B cell (primary cell): Measurements from ENCODE around the gene ZBTB7A.

Experiments used
- CTCF ChIP-seq: fragments of 200-600 bp; IDR thresholded peaks from one replicate; pipeline ENCODE4 v1.8.0; 2022; ENCODE audit warnings: antibody characterized with exemption, mild to moderate bottlenecking
- EZH2 ChIP-seq: IDR thresholded peaks from 2 replicates; pipeline ENCODE4 v1.6.1; 2012; ENCODE audit warnings: borderline replicate concordance, low read depth, mild to moderate bottlenecking, moderate library complexity, low read length; ENCODE audit not compliant: insufficient read depth, poor library complexity, severe bottlenecking

GRCh38 chr19:4025317-4025716, 41.4 kb downstream of the ZBTB7A start:
- TF ChIP-seq CTCF, result no peak
- no peak for TF ChIP-seq EZH2
